Small intestine (tissue), 7 donors: ENCODE data around the gene SEC61B. TPM values are rescaled to one million over a fixed set of nuclear protein-coding genes. Genes with fewer than 3 reads are reported as not detected.

Experiments
- DNase-seq, 2 donors: peaks; one replicate each; pipeline versions ENCODE4 v3.0.0 to v3.0.0-alpha.2; 2013
- FAIRE-seq: peaks from 2 replicates; lab custom pipeline; 2012; peaks lifted over from hg19 to GRCh38; lab: Jason Lieb, UNC
- H3K27ac ChIP-seq, 3 donors: one replicate each; pipeline ENCODE4 v1.5.1; 2013; ENCODE audit warnings: low read length in 2 of 3, mild to moderate bottlenecking in 2 of 3, control low read depth in 1 of 3, inconsistent platforms in 1 of 3, low read depth in 1 of 3, moderate library complexity in 1 of 3
- H3K27me3 ChIP-seq, 3 donors: one replicate each; pipeline ENCODE4 v1.6.1; 2013; ENCODE audit warnings: low read length in 3 of 3, inconsistent platforms in 1 of 3; ENCODE audit not compliant: control insufficient read depth in 3 of 3, insufficient read depth in 3 of 3
- H3K36me3 ChIP-seq, 3 donors: one replicate each; pipeline ENCODE4 v1.6.1; 2013; ENCODE audit warnings: low read length in 3 of 3, inconsistent platforms in 1 of 3, low read depth in 1 of 3, mild to moderate bottlenecking in 1 of 3, moderate library complexity in 1 of 3; ENCODE audit not compliant: control insufficient read depth in 3 of 3, insufficient read depth in 2 of 3
- H3K4me1 ChIP-seq, 3 donors: one replicate each; pipeline ENCODE4 v1.6.1; 2013; ENCODE audit warnings: low read length in 2 of 3, inconsistent platforms in 1 of 3, low read depth in 1 of 3, mild to moderate bottlenecking in 1 of 3, moderate library complexity in 1 of 3; ENCODE audit not compliant: control insufficient read depth in 3 of 3, insufficient read depth in 2 of 3
- H3K4me3 ChIP-seq, 3 donors: one replicate each; pipeline ENCODE4 v1.5.1; 2013; ENCODE audit warnings: low read length in 3 of 3, control low read depth in 1 of 3, inconsistent platforms in 1 of 3, low read depth in 1 of 3, mild to moderate bottlenecking in 1 of 3, moderate library complexity in 1 of 3
- H3K9me3 ChIP-seq, 2 donors: one replicate each; pipeline ENCODE4 v1.6.1; 2013; ENCODE audit warnings: low read depth in 1 of 2, low read length in 1 of 2; ENCODE audit not compliant: control insufficient read depth in 2 of 2, insufficient read depth in 1 of 2
- WGBS, 3 donors: extraction: QIAGEN DNeasy Blood & Tissue Kit; methylation state at CpG; one replicate each; pipeline ENCODE4 v1.1.7; 2013; 5-methylcytosine and 5-hydroxymethylcytosine counted together
- polyA plus RNA-seq, 4 donors: library from polyadenylated mRNA; stranded (reverse) in 3 of 4; unstranded in 1 of 4; fragments of 200-250 nt in 3 of 4; fragments of 120-200 nt in 1 of 4; gene quantifications; one replicate each; pipeline versions ENCODE4 v1.2.1 to v1.2.3, GENCODE V29; 2013
- donor health status: healthy with polysubstance abuse.
- donor health status: control.
- donor health status: control.
- donor health status: Bipolar disorder and iron deficiency.
- donor health status: healthy.

SEC61B gene
- polyA plus RNA-seq, 4 donors = 191 to 382 (median 281) TPM

GRCh38 chr9:99274495-99274894 is 52.4 kb downstream of the SEC61B start:
- Histone ChIP-seq H3K36me3 (no peaks in the 10 kb centered on the region), H3K9me3 (no peaks in the 10 kb centered on the region), H3K4me1 (no peaks in the 10 kb centered on the region), H3K27me3 (peaks cover 0 to 2% (median 0%) of the 10 kb centered on the region in 3 donors), H3K4me3 (no peak overlapping the region), H3K27ac (no peak overlapping the region)
- DNase-seq (no peak), FAIRE-seq (no peak)
- 44 to 47% (median 46%) methylated on average over 2 of the region's 2 CpGs for WGBS, 3 donors

Other genes starting within 250 kb of the SEC61B start
- gene TGFBR1, start 117.2 kb upstream of the SEC61B start, polyA plus RNA-seq = 10 to 100 TPM in 1 of 4 donors, 1 to 10 TPM in 3; 3.8 to 16.2 (median 6.8) TPM
- gene ALG2, start 340 bp upstream of the SEC61B start, polyA plus RNA-seq = 10 to 100 TPM; 12.4 to 45.5 (median 20.6) TPM